ENCODE results near the gene SERPINH1.

DNA sequence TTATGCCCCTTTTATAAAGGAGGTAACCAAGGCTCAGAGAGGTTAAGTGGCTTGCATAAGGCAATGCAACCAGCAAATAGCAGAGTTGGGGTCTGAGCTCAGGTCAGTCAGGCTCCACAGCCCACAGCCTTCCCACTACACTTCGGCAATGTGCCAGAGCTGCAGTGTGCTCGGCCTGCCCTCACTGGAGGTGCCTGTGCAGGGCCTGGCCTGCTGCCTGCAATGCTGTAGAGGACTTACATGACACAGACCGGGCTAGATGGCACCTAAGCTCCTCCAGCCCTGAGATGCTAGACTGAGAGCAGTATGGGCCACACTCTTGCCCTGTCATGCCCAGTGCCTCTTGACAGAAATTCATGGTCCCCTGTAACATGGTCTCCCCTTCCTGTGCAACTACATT, 49.8 kb downstream of the SERPINH1 start:
- TF ChIP-seq, protein P1, sequence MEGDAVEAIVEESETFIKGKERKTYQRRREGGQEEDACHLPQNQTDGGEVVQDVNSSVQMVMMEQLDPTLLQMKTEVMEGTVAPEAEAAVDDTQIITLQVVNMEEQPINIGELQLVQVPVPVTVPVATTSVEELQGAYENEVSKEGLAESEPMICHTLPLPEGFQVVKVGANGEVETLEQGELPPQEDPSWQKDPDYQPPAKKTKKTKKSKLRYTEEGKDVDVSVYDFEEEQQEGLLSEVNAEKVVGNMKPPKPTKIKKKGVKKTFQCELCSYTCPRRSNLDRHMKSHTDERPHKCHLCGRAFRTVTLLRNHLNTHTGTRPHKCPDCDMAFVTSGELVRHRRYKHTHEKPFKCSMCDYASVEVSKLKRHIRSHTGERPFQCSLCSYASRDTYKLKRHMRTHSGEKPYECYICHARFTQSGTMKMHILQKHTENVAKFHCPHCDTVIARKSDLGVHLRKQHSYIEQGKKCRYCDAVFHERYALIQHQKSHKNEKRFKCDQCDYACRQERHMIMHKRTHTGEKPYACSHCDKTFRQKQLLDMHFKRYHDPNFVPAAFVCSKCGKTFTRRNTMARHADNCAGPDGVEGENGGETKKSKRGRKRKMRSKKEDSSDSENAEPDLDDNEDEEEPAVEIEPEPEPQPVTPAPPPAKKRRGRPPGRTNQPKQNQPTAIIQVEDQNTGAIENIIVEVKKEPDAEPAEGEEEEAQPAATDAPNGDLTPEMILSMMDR (IDR thresholded peaks at IDR 0.05) = no peak
- TF ChIP-seq EP300 (IDR thresholded peaks at IDR 0.05) (no peak), POLR2A (IDR thresholded peaks at IDR 0.05) (no peak), POLR2AphosphoS5 (IDR thresholded peaks at IDR 0.05) (no peak)
